NCI-H1092 treated with DMSO at 0.1 percent for 48 hours (cell line): ENCODE results near the gene ZFAND5.

ENCODE experiments used
- DNase-seq: peaks from one replicate; lab custom pipeline; 2025; lab: John Stamatoyannopoulos, UW

The ZFAND5 gene

GRCh38 chr9:72362680-72363139 lies 2.3 kb downstream of the ZFAND5 start:
- DNase-seq: no peak

- DNase-seq: no peak
Measured at GRCh38 chr9:72362118-72362531, 2.9 kb downstream of the ZFAND5 start.

GRCh38 chr9:72361217-72361616 lies 3.8 kb downstream of the ZFAND5 start:
- DNase-seq: no peak

- no peak for DNase-seq
Measured at GRCh38 chr9:72360324-72360723, 4.7 kb downstream of the ZFAND5 start.

GRCh38 chr9:72356041-72356582 lies 8.9 kb downstream of the ZFAND5 start:
- no peak for DNase-seq

GRCh38 chr9:72355153-72355552 lies 9.9 kb downstream of the ZFAND5 start:
- no peak for DNase-seq

GRCh38 chr9:72354704-72355103 lies 10.3 kb downstream of the ZFAND5 start:
- DNase-seq: no peak

GRCh38 chr9:72353455-72354116 lies 11.4 kb downstream of the ZFAND5 start:
- DNase-seq: no peak

- no peak for DNase-seq
Measured at GRCh38 chr9:72352911-72353388, 12.1 kb downstream of the ZFAND5 start.

- no peak for DNase-seq
Measured at GRCh38 chr9:72351538-72352453, 13.2 kb downstream of the ZFAND5 start.

GRCh38 chr9:72349911-72350310 lies 15.1 kb downstream of the ZFAND5 start:
- no peak for DNase-seq

- DNase-seq: no peak
Measured at GRCh38 chr9:72349240-72349639, 15.8 kb downstream of the ZFAND5 start.

- no peak for DNase-seq
Measured at GRCh38 chr9:72346333-72346732, 18.7 kb downstream of the ZFAND5 start.

GRCh38 chr9:72338631-72339030 lies 26.4 kb downstream of the ZFAND5 start:
- DNase-seq: no peak

GRCh38 chr9:72337286-72337685 lies 27.7 kb downstream of the ZFAND5 start:
- DNase-seq: no peak

GRCh38 chr9:72334658-72335337 lies 30.2 kb downstream of the ZFAND5 start:
- DNase-seq: no peak

- DNase-seq: no peak
Measured at GRCh38 chr9:72333709-72334108, 31.3 kb downstream of the ZFAND5 start.

GRCh38 chr9:72333197-72333596 lies 31.8 kb downstream of the ZFAND5 start:
- DNase-seq: no peak

GRCh38 chr9:72332351-72332750 lies 32.7 kb downstream of the ZFAND5 start:
- DNase-seq: no peak

- no peak for DNase-seq
Measured at GRCh38 chr9:72327631-72328030, 37.4 kb downstream of the ZFAND5 start.

GRCh38 chr9:72326641-72327040 lies 38.4 kb downstream of the ZFAND5 start:
- no peak for DNase-seq

- no peak for DNase-seq
Measured at GRCh38 chr9:72324974-72325373, 40.0 kb downstream of the ZFAND5 start.
